GM23338 (cell line): Measurements from ENCODE around the gene SEMG2. TPM values are rescaled to one million over a fixed set of nuclear protein-coding genes. Genes with fewer than 3 reads are reported as not detected.

Experiments
- ATAC-seq: fragments of 200-7000 bp; cut with Tn5 transposase; 3 replicates; pipeline ENCODE4 v1.9.1; 2020
- DNase-seq: peaks from one replicate; pipeline ENCODE4 v3.0.0-alpha.2; 2015; ENCODE audit warnings: low spot score
- H2AFZ ChIP-seq: fragments of 200-600 bp; sonication (generic); 2 replicates; pipeline ENCODE4 v1.8.0; 2016; ENCODE audit warnings: antibody characterized with exemption, mild to moderate bottlenecking, moderate library complexity
- H3F3A ChIP-seq: fragments of 200-600 bp; sonication (generic); replicated peaks from 2 replicates; pipeline ENCODE4 v1.8.0; 2017; ENCODE audit warnings: antibody characterized with exemption, mixed run types, low read depth
- H3K27ac ChIP-seq: fragments of 200-600 bp; sonication (generic); 2 replicates; pipeline ENCODE4 v1.6.1; 2016; ENCODE audit warnings: low read depth
- H3K27me3 ChIP-seq: fragments of 200-600 bp; sonication (generic); 2 replicates; pipeline ENCODE4 v1.8.0; 2016; ENCODE audit warnings: mild to moderate bottlenecking, mixed run types, moderate library complexity; ENCODE audit not compliant: insufficient read depth
- H3K36me3 ChIP-seq: fragments of 200-600 bp; sonication (generic); 2 replicates; pipeline ENCODE4 v1.8.0; 2016; ENCODE audit warnings: mild to moderate bottlenecking; ENCODE audit not compliant: insufficient read depth
- H3K4me1 ChIP-seq: fragments of 200-600 bp; sonication (generic); 2 replicates; pipeline ENCODE4 v1.8.0; 2016; ENCODE audit warnings: mild to moderate bottlenecking, moderate library complexity; ENCODE audit not compliant: insufficient read depth
- H3K4me2 ChIP-seq: fragments of 200-600 bp; sonication (generic); 2 replicates; pipeline ENCODE4 v1.7.1; 2017; ENCODE audit warnings: mixed run types
- H3K4me3 ChIP-seq: fragments of 200-600 bp; sonication (generic); 2 replicates; pipeline ENCODE4 v1.6.1; 2016; ENCODE audit warnings: mixed run types
- H3K79me2 ChIP-seq: fragments of 200-600 bp; sonication (generic); replicated peaks from 2 replicates; pipeline ENCODE4 v1.8.0; 2017; ENCODE audit warnings: mild to moderate bottlenecking; ENCODE audit not compliant: insufficient read depth
- H3K9me2 ChIP-seq: fragments of 200-600 bp; sonication (generic); 2 replicates; pipeline ENCODE4 v1.8.0; 2017; ENCODE audit not compliant: insufficient read depth
- H4K20me1 ChIP-seq: fragments of 200-600 bp; sonication (generic); replicated peaks from 2 replicates; pipeline ENCODE4 v1.8.0; 2017; ENCODE audit warnings: mild to moderate bottlenecking; ENCODE audit not compliant: insufficient read depth
- H3K27ac Mint-ChIP-seq: 2 replicates; pipeline ENCODE4 v1.8.0; 2020; ENCODE audit warnings: inconsistent platforms, mild to moderate bottlenecking, moderate library complexity, mixed read lengths
- H3K27me3 Mint-ChIP-seq: 3 replicates; pipeline ENCODE4 v1.8.0; 2022; ENCODE audit warnings: low read depth, mild to moderate bottlenecking, moderate library complexity, mixed read lengths, inconsistent platforms; ENCODE audit not compliant: insufficient read depth, poor library complexity
- H3K36me3 Mint-ChIP-seq: 3 replicates; pipeline ENCODE4 v1.8.0; 2021; ENCODE audit warnings: low read depth, mild to moderate bottlenecking, inconsistent platforms, moderate library complexity, mixed read lengths
- H3K4me1 Mint-ChIP-seq: 3 replicates; pipeline ENCODE4 v1.8.0; 2020; ENCODE audit warnings: mild to moderate bottlenecking, inconsistent platforms, mixed read lengths
- H3K4me3 Mint-ChIP-seq: 3 replicates; pipeline ENCODE4 v1.8.0; 2021; ENCODE audit warnings: moderate library complexity, mild to moderate bottlenecking, inconsistent platforms, mixed read lengths
- H3K9me3 Mint-ChIP-seq: 3 replicates; pipeline ENCODE4 v1.8.0; 2020; ENCODE audit warnings: moderate library complexity, mild to moderate bottlenecking, inconsistent platforms, mixed read lengths
- EZH2phosphoT487 ChIP-seq: fragments of 200-600 bp; sonication (generic); IDR thresholded peaks from one replicate; pipeline ENCODE4 v1.8.1; 2018; ENCODE audit warnings: antibody characterized with exemption; ENCODE audit not compliant: unreplicated experiment
- NANOG ChIP-seq: IDR thresholded peaks from 2 replicates; pipeline ENCODE4 v1.6.1; 2016; ENCODE audit warnings: antibody characterized with exemption, borderline replicate concordance
- POLR2AphosphoS5 ChIP-seq: IDR thresholded peaks from 2 replicates; pipeline ENCODE4 v1.6.1; 2016; ENCODE audit warnings: antibody characterized with exemption, low read depth
- polyA plus RNA-seq: library from polyadenylated mRNA; unstranded; fragments of >200 nt; fragmentation: Nextera tagmentation; extraction: Ambion mirVana; gene quantifications from 2 replicates; pipeline ENCODE4 v1.2.1, GENCODE V29; 2016
- total RNA-seq: library from RNA; depleted of rRNA; stranded (reverse); fragments of >200 nt; shearing (Covaris generic); gene quantifications from 2 replicates; pipeline ENCODE4 v1.2.3, GENCODE V29; 2014
- TF ChIP-seq, protein P1 (sequence below): fragments of 250-450 bp; sonication (Bioruptor Pico); IDR thresholded peaks from 2 replicates; pipeline ENCODE4 v1.5.0; 2020; ENCODE audit warnings: mild to moderate bottlenecking, moderate library complexity
- TF ChIP-seq, protein P2 (sequence below): IDR thresholded peaks from 2 replicates; pipeline ENCODE4 v1.6.1; 2016; ENCODE audit warnings: antibody characterized with exemption

Gene SEMG2
- total and polyA plus RNA-seq, 2 experiments from 2014 or later = not detected

DNA sequence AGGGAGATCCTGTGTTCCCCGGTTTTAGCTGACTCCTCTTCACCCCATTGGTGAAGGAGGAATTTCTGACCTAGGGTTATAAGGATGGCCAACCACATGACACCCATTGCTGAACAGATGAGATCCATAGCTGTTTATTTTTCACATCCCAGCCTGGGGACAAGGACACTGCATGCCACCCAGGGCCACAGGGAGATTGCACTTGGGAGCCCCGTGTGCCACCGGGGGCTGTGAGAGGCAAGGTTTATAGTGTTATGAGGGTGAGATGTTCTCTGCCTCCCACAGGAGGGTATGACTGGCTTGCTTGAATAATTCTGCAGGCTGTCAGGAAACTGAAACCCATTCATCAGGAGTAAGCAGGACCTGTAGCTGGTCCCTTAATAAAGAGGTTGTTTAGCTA lies 47.9 kb downstream of the SEMG2 start:
- H3K4me2 ChIP-seq = no peak overlapping the region
- no peaks in the 10 kb centered on the region for H3F3A ChIP-seq
- H3K27me3 Mint-ChIP-seq = peaks cover 5% of the 10 kb centered on the region
- peaks cover 14% of the 10 kb centered on the region for H3K9me2 ChIP-seq
- no peak for TF ChIP-seq NANOG
- TF ChIP-seq, protein P1, sequence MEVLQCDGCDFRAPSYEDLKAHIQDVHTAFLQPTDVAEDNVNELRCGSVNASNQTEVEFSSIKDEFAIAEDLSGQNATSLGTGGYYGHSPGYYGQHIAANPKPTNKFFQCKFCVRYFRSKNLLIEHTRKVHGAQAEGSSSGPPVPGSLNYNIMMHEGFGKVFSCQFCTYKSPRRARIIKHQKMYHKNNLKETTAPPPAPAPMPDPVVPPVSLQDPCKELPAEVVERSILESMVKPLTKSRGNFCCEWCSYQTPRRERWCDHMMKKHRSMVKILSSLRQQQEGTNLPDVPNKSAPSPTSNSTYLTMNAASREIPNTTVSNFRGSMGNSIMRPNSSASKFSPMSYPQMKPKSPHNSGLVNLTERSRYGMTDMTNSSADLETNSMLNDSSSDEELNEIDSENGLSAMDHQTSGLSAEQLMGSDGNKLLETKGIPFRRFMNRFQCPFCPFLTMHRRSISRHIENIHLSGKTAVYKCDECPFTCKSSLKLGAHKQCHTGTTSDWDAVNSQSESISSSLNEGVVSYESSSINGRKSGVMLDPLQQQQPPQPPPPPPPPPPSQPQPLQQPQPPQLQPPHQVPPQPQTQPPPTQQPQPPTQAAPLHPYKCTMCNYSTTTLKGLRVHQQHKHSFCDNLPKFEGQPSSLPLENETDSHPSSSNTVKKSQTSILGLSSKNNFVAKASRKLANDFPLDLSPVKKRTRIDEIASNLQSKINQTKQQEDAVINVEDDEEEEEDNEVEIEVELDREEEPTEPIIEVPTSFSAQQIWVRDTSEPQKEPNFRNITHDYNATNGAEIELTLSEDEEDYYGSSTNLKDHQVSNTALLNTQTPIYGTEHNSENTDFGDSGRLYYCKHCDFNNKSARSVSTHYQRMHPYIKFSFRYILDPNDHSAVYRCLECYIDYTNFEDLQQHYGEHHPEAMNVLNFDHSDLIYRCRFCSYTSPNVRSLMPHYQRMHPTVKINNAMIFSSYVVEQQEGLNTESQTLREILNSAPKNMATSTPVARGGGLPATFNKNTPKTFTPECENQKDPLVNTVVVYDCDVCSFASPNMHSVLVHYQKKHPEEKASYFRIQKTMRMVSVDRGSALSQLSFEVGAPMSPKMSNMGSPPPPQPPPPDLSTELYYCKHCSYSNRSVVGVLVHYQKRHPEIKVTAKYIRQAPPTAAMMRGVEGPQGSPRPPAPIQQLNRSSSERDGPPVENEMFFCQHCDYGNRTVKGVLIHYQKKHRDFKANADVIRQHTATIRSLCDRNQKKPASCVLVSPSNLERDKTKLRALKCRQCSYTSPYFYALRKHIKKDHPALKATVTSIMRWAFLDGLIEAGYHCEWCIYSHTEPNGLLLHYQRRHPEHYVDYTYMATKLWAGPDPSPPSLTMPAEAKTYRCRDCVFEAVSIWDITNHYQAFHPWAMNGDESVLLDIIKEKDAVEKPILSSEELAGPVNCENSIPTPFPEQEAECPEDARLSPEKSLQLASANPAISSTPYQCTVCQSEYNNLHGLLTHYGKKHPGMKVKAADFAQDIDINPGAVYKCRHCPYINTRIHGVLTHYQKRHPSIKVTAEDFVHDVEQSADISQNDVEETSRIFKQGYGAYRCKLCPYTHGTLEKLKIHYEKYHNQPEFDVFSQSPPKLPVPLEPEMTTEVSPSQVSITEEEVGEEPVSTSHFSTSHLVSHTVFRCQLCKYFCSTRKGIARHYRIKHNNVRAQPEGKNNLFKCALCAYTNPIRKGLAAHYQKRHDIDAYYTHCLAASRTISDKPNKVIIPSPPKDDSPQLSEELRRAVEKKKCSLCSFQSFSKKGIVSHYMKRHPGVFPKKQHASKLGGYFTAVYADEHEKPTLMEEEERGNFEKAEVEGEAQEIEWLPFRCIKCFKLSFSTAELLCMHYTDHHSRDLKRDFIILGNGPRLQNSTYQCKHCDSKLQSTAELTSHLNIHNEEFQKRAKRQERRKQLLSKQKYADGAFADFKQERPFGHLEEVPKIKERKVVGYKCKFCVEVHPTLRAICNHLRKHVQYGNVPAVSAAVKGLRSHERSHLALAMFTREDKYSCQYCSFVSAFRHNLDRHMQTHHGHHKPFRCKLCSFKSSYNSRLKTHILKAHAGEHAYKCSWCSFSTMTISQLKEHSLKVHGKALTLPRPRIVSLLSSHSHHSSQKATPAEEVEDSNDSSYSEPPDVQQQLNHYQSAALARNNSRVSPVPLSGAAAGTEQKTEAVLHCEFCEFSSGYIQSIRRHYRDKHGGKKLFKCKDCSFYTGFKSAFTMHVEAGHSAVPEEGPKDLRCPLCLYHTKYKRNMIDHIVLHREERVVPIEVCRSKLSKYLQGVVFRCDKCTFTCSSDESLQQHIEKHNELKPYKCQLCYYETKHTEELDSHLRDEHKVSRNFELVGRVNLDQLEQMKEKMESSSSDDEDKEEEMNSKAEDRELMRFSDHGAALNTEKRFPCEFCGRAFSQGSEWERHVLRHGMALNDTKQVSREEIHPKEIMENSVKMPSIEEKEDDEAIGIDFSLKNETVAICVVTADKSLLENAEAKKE = no peak
- H4K20me1 ChIP-seq = no peaks in the 10 kb centered on the region
- H3K4me3 ChIP-seq = no peak overlapping the region
- H3K4me1 Mint-ChIP-seq = peaks cover 12% of the 10 kb centered on the region; the same call in 2 of the 3 replicates
- H3K36me3 ChIP-seq = no peaks in the 10 kb centered on the region
- ATAC-seq = no peak
- no peak overlapping the region for H3K27ac Mint-ChIP-seq
- H3K4me3 Mint-ChIP-seq = no peak overlapping the region
- no peak overlapping the region for H2AFZ ChIP-seq
- no peak overlapping the region for H3K27ac ChIP-seq
- H3K27me3 ChIP-seq = no peaks in the 10 kb centered on the region
- peaks cover 6% of the 10 kb centered on the region; the same call in 1 of the 2 replicates for H3K4me1 ChIP-seq
- DNase-seq = no peak
- no peaks in the 10 kb centered on the region for H3K9me3 Mint-ChIP-seq
- H3K79me2 ChIP-seq = no peaks in the 10 kb centered on the region
- H3K36me3 Mint-ChIP-seq = no peaks in the 10 kb centered on the region

DNA sequence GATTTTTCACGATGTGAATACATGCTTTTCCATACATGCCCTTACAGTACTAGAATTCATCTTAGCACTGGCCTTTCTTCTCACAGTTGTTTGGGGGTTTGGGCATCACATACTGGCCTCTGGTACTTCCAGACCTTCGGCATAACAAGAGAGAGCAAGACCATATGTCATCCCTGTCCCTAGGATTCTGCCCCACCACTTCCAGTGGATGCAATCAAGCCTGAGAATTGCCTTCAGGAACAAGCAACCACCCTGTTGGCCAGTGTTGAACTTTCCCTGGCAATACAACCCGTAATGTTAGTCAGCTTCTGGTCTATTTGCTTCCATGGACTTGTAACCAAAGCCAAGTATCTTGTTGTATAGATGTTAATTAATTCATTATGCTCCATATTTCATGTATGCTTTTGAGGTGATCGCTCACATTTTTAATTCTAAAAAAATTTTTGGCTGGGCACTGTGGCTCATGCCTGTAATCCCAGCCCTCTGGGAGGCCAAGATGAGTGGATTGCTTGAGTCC lies 48.6 kb downstream of the SEMG2 start:
- no peaks in the 10 kb centered on the region for H3F3A ChIP-seq
- DNase-seq = no peak
- Mint-ChIP-seq H3K27ac (no peak overlapping the region), H3K4me3 (no peak overlapping the region), H3K27me3 (peaks cover 5% of the 10 kb centered on the region), H3K36me3 (no peaks in the 10 kb centered on the region), H3K9me3 (no peaks in the 10 kb centered on the region), H3K4me1 (peaks cover 12% of the 10 kb centered on the region; the same call in 2 of the 3 replicates)
- peaks cover 14% of the 10 kb centered on the region for H3K9me2 ChIP-seq
- no peak overlapping the region for H2AFZ ChIP-seq
- no peaks in the 10 kb centered on the region for H3K79me2 ChIP-seq
- no peaks in the 10 kb centered on the region for H4K20me1 ChIP-seq
- no peak overlapping the region for H3K4me3 ChIP-seq
- peaks cover 6% of the 10 kb centered on the region; the same call in 1 of the 2 replicates for H3K4me1 ChIP-seq
- no peaks in the 10 kb centered on the region for H3K27me3 ChIP-seq
- no peak overlapping the region for H3K27ac ChIP-seq
- H3K4me2 ChIP-seq = no peak overlapping the region
- H3K36me3 ChIP-seq = no peaks in the 10 kb centered on the region
- ATAC-seq = no peak
- TF ChIP-seq, protein P2, sequence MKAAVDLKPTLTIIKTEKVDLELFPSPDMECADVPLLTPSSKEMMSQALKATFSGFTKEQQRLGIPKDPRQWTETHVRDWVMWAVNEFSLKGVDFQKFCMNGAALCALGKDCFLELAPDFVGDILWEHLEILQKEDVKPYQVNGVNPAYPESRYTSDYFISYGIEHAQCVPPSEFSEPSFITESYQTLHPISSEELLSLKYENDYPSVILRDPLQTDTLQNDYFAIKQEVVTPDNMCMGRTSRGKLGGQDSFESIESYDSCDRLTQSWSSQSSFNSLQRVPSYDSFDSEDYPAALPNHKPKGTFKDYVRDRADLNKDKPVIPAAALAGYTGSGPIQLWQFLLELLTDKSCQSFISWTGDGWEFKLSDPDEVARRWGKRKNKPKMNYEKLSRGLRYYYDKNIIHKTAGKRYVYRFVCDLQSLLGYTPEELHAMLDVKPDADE = no peak
- TF ChIP-seq EZH2phosphoT487 (no peak), POLR2AphosphoS5 (no peak)
- TF ChIP-seq, protein P1 = no peak
